Stomach (tissue), 9 donors: ENCODE results near the gene PIP4K2B. TPM values are rescaled to one million over a fixed set of nuclear protein-coding genes. Genes with fewer than 3 reads are reported as not detected.
A peak's percentile ranks its signal among the peaks of the same experiment; 100 is the strongest.

Experiments used
- DNase-seq, 2 donors: peaks; one replicate each; pipeline versions ENCODE4 v3.0.0 to v3.0.0-alpha.2; 2013 to 2019
- H3K27ac ChIP-seq, 5 donors: fragments of 200-600 bp in 4 of 5; sonication (generic) in 4 of 5; one replicate each; pipeline ENCODE4 v1.5.1; 2013 to 2019; ENCODE audit warnings: mild to moderate bottlenecking in 1 of 5, moderate library complexity in 1 of 5
- H3K27me3 ChIP-seq, 3 donors: fragments of 200-600 bp; sonication (generic); one replicate each; pipeline ENCODE4 v1.5.1; 2017 to 2019; ENCODE audit warnings: mixed run types in 1 of 3
- H3K36me3 ChIP-seq, 4 donors: fragments of 200-600 bp; sonication (generic); 1 replicate in 3 of 4; 2 replicates in 1 of 4; pipeline ENCODE4 v1.5.1; 2016 to 2019
- H3K4me1 ChIP-seq, 4 donors: fragments of 200-600 bp; sonication (generic); one replicate each; pipeline ENCODE4 v1.5.1; 2016 to 2019
- H3K4me3 ChIP-seq, 4 donors: fragments of 200-600 bp; sonication (generic) in 3 of 4; one replicate each; pipeline ENCODE4 v1.5.1; 2016 to 2019; ENCODE audit warnings: mild to moderate bottlenecking in 1 of 4
- H3K9me3 ChIP-seq, 4 donors: fragments of 200-600 bp; sonication (generic); one replicate each; pipeline ENCODE4 v1.5.1; 2016 to 2019
- EP300 ChIP-seq: sonication (generic); formaldehyde crosslinking; IDR thresholded peaks from one replicate; pipeline ENCODE4 v1.6.1; 2017; ENCODE audit warnings: antibody characterized with exemption
- POLR2A ChIP-seq, 4 donors: fragments of 450-650 bp; IDR thresholded peaks; one replicate each; pipeline ENCODE4 v1.6.1; 2016; ENCODE audit warnings: antibody characterized with exemption in 4 of 4, control low read depth in 2 of 4, mild to moderate bottlenecking in 1 of 4, moderate library complexity in 1 of 4
- POLR2AphosphoS5 ChIP-seq, 3 donors: sonication (generic); formaldehyde crosslinking; IDR thresholded peaks; one replicate each; pipeline ENCODE4 v1.6.1; 2016; ENCODE audit warnings: antibody characterized with exemption in 3 of 3
- WGBS, 5 donors: extraction: QIAGEN DNeasy Blood & Tissue Kit in 3 of 5; methylation state at CpG; one replicate each; pipeline versions ENCODE4 v1.1.5 to v1.1.7; 2013 to 2018; 5-methylcytosine and 5-hydroxymethylcytosine counted together
- intact Hi-C: fragments of 100-400 bp; cut with DNase I; formaldehyde crosslinking; loops from one replicate; pipeline ENCODE4 v1.15.1; 2023; ENCODE audit warnings: low total_unique reads
- polyA plus RNA-seq, 3 donors: library from polyadenylated mRNA; stranded (reverse); fragments of 200-250 nt; gene quantifications; one replicate each; pipeline ENCODE4 v1.2.3, GENCODE V29; 2013
- total RNA-seq, 5 donors: library from RNA; depleted of rRNA; stranded (reverse); fragments of >200 nt; gene quantifications; one replicate each; pipeline versions ENCODE4 v1.1.0 to v1.2.3, GENCODE V29; 2014 to 2016
- TF ChIP-seq, protein P1 (sequence below), 7 experiments: fragments of 450-650 bp in 4 of 7; fragments of 200-600 bp in 3 of 7; sonication (generic) in 3 of 7; IDR thresholded peaks; one replicate each; pipeline ENCODE4 v1.5.1; 2016 to 2019; ENCODE audit warnings: antibody characterized with exemption in 7 of 7, control low read depth in 2 of 7, mild to moderate bottlenecking in 1 of 7
- donor health status: healthy with polysubstance abuse.
- donor health status: Bipolar disorder and iron deficiency.
- donor health status: healthy.

PIP4K2B gene
- total and polyA plus RNA-seq, 8 donors: 9.9 to 99.2 (median 23.3) TPM

DNA sequence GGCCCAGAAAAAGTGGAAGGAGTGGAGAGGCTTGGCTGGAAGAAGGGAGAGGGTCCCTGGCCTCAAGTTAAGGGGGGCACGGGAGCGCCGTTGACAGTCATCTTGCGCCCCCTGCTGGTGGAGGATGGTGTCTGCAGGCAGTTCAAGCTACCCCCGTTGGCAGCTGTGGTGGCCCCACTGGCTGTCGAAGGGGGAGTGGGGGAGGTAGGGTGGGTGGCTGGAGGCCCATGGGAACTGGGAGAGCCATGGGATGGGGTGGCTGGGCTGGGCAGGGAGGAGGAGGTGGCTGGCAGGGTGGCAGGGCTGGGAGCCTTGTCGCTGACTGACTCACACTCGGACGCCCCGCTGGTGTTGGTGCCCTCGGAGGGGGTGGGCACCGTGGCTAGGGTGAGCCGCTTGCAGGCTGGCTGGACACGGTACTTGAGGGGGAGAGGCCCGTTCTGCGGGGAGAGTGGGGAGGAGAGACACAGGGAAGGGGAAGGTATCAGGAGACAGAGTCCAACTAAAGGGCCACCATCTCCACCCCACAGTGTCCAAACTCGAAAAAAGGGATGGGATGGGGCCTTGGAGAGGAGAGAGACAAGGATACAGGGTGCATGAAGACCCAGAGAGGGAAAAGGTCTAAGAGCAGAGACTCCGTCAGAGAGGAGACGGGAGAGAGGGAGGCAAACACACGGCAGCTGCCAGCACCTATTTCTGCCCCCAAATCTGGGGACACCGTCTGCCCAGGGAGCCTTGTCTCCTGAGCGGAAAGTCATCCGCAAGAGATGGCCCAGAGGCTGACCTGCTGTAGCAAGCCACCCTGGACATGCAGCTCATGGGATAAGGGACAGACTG, 64.0 kb downstream of the PIP4K2B start:
- WGBS, 5 donors: 37 to 50% (median 48%) methylated on average over 23 of the region's 23 CpGs
- H3K27ac ChIP-seq: peak overlapping the region in 2 of 5 donors; percentile 9 to 34
- peaks cover 33 to 57% (median 48%) of the 10 kb centered on the region in 4 donors for H3K4me1 ChIP-seq
- DNase-seq: peak; percentile 60 to 82
- no peaks in the 10 kb centered on the region for H3K9me3 ChIP-seq
- peak overlapping the region in 1 of 4 donors; percentile 16 for H3K4me3 ChIP-seq
- TF ChIP-seq EP300 (no peak), POLR2A (IDR thresholded peaks at IDR 0.05) (no peak), POLR2AphosphoS5 (IDR thresholded peaks at IDR 0.05) (peak in 1 of 3 donors; percentile 10)
- TF ChIP-seq, protein P1, sequence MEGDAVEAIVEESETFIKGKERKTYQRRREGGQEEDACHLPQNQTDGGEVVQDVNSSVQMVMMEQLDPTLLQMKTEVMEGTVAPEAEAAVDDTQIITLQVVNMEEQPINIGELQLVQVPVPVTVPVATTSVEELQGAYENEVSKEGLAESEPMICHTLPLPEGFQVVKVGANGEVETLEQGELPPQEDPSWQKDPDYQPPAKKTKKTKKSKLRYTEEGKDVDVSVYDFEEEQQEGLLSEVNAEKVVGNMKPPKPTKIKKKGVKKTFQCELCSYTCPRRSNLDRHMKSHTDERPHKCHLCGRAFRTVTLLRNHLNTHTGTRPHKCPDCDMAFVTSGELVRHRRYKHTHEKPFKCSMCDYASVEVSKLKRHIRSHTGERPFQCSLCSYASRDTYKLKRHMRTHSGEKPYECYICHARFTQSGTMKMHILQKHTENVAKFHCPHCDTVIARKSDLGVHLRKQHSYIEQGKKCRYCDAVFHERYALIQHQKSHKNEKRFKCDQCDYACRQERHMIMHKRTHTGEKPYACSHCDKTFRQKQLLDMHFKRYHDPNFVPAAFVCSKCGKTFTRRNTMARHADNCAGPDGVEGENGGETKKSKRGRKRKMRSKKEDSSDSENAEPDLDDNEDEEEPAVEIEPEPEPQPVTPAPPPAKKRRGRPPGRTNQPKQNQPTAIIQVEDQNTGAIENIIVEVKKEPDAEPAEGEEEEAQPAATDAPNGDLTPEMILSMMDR (IDR thresholded peaks at IDR 0.05): peak in 6 of 7 experiments; percentile 89 to 99 (median 94)
- no peaks in the 10 kb centered on the region for H3K27me3 ChIP-seq
- intact Hi-C loops: loop anchor here (2.0 kb wide), 1 partner anchor 59 kb away; no protein-coding TSS in a partner anchor
- peaks cover 6 to 69% (median 63%) of the 10 kb centered on the region in 4 donors for H3K36me3 ChIP-seq

DNA sequence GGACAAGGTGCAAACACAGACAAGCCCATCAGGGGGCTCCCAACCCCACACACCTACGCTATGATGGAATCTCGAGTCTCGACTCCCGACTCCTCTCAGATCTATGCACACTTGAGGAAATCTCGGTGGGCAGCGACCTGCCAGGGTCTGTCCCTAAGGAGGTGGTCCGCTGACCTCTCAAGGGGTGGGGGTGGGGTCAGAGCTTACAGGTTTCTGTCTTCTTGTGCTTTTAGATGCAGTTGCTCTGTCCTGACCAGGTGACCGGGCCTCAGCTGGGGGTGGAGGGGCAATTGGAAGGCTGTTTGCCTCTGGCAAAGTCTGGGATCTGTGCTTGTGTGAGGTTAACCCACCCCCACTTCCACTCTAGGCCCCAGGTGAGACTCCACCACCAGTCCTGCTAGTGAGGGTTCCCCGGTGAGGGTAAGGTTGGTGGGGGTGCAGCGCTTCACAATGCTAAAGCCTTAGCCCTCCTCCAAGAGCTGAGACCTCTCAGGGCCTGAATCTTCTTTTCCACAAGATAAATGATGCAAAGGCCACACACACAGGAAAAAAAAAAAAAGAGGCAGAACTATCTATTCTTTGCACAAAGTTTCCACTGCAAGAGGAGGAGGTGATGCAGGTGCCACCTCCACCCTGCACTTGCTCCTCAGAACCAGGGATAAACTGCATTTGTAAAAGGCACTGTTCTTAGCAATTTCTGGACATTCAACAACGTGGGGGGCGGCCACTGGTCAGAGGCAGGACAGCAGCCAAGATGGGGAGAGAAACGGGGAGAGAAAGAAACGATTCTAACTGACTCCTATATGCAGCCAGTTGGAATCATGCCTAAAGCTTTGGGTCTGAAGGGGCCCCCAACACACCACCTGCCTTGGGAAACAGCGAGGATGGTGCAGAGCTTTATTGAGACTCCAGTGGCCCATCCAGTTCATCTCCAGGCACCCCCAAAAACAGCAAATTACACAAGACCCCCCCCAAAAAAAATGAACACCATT, 65.1 kb downstream of the PIP4K2B start:
- H3K4me1 ChIP-seq: peaks cover 39 to 59% (median 55%) of the 10 kb centered on the region in 4 donors
- DNase-seq: no peak

DNA sequence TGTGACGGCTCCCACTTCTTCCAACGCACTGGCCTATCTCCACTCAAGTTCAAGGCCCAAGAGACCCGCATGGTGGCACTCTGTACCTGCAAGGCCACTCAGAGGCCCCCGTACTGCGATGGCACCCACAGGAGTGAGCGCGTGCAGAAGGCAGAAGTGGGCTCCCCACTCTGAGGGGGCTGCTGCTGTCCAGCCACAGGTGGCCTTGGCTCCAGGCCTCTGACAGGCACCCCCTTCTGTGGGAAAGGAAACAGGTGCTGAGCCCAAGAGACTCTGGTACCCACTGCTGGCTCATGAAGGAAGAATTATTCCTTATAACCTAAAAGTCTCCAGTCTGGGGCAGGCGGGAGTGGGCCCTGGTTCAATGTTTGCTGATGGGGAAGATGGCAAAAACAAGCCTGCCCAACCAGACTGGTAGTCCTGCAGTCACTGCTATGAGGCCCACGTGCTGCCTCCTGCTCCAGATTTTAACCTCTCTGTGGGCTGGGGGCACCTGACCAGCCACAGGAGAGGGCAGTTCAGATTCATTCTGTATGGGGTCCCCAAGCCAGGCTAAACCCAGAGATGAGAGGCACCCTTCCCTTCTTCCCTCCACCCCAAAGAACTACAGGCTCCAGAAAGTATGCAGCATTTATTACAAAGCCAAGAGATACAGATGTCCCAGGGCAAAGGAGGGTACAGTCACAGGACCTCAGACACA, 65.9 kb downstream of the PIP4K2B start:
- H3K36me3 ChIP-seq: peaks cover 6 to 50% (median 46%) of the 10 kb centered on the region in 4 donors
- peak overlapping the region in 1 of 4 donors; percentile 21 for H3K4me3 ChIP-seq
- H3K9me3 ChIP-seq: no peaks in the 10 kb centered on the region
- 42 to 61% (median 44%) methylated on average over 9 of the region's 9 CpGs for WGBS, 5 donors
- peak overlapping the region; percentile 90 to 97 (median 92) for H3K27ac ChIP-seq
- TF ChIP-seq POLR2A (IDR thresholded peaks at IDR 0.05) (no peak), POLR2AphosphoS5 (IDR thresholded peaks at IDR 0.05) (no peak), EP300 (no peak)
- TF ChIP-seq, protein P1 (IDR thresholded peaks at IDR 0.05): no peak
- H3K27me3 ChIP-seq: no peaks in the 10 kb centered on the region
- no peak for DNase-seq
- intact Hi-C loops: no loop called here
- H3K4me1 ChIP-seq: peaks cover 47 to 67% (median 63%) of the 10 kb centered on the region in 4 donors

More for the DNA sequence above, 65.1 kb downstream of the PIP4K2B start:
- no peaks in the 10 kb centered on the region for H3K9me3 ChIP-seq
- H3K27me3 ChIP-seq: no peaks in the 10 kb centered on the region
- intact Hi-C loops: loop anchor here (2.0 kb wide), 1 partner anchor 57 kb away; no protein-coding TSS in a partner anchor
- peaks cover 6 to 59% (median 54%) of the 10 kb centered on the region in 4 donors for H3K36me3 ChIP-seq
- H3K27ac ChIP-seq: peak overlapping the region; percentile 90 to 97 (median 92)
- H3K4me3 ChIP-seq: no peak overlapping the region
- WGBS, 5 donors: 59 to 65% (median 62%) methylated on average over 15 of the region's 15 CpGs
- TF ChIP-seq, protein P1 (IDR thresholded peaks at IDR 0.05): no peak
- TF ChIP-seq POLR2AphosphoS5 (IDR thresholded peaks at IDR 0.05) (no peak), POLR2A (IDR thresholded peaks at IDR 0.05) (no peak)
